HG03354 (cell line): ENCODE results near the gene MS4A15.
"Not testable (repeated sequence)": the region's sequence is repeated elsewhere in the genome, so short reads cannot be mapped to it uniquely, and the experiment has no call there.

Source experiments
- ATAC-seq: cut with Tn5 transposase; IDR thresholded peaks from one replicate; pipeline ENCODE4 v1.9.1; 2021; ENCODE audit warnings: mild to moderate bottlenecking; ENCODE audit not compliant: unreplicated experiment, poor library complexity, severe bottlenecking

The MS4A15 gene

GRCh38 chr11:60795291-60795690, 38.6 kb downstream of the MS4A15 start:
- no peak for ATAC-seq

- no peak for ATAC-seq
Observed at GRCh38 chr11:60797846-60798630, 41.4 kb downstream of the MS4A15 start.

DNA sequence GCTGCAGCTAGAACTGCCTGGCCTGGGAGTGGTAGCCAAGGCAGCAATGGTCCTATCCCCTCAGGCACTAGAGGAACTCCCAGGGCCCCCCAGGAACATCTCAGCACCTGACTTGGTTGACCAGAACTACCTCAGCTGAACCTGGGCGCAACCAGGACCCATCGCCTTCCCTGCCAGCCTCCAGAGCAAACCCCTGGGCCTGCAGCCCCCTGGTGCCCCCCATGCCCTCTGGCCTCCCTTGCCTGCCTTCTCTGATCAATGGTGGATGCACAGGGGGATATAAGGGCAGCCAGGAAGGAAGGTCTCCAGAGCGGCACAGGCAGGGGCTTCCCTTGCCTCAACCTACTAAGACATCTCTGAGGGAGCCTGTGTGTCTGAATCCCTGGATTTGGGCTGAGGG, 42.0 kb downstream of the MS4A15 start:
- no peak for ATAC-seq

GRCh38 chr11:60801194-60801593, 44.5 kb downstream of the MS4A15 start:
- no peak for ATAC-seq

DNA sequence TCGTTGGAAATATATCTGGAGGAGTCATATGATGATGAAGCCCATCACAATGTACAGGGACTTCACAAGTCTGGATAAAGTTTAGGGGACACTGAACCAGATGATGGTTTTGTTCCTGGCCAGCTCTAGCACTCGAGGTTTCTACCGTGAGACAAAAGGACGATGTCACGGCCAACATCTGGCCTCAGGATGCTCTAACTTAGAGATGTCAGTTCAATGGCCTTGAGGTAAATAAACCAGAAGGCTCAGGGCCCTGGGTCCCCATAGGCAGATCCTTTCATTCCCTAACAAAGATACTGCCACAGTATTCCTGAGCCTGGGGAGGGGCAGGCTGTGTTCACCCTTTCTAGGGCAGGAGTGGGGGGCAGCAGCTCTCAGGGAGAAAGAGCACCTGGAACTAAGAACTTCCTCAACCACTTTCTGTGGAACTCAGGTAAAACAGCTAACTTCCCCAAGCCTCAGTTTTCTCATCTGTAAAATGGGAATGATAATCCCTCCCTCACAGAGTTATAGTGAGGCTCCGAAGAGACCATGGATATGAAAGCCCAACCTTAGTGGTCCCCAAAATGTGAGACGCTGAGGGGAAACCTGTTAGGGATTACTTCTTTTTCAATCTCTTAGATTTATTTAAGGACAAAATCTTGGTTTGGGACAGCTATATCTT, 46.7 kb downstream of the MS4A15 start:
- ATAC-seq = no peak

GRCh38 chr11:60809249-60809648, 52.6 kb downstream of the MS4A15 start:
- ATAC-seq = no peak

DNA sequence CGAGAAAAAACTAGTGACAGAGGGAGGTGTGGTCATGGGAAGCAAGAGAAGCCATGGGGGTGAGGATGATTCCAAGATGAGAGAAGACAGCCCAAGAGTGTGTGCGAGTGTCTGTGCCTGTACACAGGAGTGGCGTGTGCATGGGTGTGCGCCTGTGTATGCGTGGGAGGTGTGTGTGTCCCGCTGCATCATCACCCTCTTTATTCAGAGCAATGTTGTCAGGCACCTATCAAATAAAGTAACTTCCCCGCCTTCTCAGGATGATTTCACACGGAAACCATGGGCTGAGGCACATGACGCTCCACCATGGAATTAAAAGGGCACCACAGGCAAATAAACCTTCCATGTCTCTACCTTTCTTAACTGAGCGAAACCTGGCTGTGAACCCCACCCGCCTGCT, 53.0 kb downstream of the MS4A15 start:
- ATAC-seq = no peak

DNA sequence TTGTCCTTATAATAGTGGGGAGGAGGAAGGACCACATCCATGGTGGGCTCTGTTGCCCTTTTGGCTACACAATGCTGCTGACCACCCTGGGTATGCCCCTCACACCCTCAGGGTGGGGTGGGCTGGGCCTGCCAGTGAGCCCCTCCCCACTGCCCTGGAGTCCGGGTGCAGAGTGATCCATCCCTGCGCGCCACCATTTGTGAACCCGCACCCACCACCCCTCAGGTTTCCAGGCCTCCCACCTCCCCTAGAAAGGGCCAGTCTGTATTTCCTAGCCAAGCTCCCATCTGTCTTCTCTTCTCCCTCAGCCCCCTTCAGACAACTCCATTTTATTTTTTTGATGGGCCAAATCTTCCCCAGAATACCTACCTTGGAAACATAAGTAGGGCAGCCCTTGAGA, 53.5 kb downstream of the MS4A15 start:
- ATAC-seq = no peak

DNA sequence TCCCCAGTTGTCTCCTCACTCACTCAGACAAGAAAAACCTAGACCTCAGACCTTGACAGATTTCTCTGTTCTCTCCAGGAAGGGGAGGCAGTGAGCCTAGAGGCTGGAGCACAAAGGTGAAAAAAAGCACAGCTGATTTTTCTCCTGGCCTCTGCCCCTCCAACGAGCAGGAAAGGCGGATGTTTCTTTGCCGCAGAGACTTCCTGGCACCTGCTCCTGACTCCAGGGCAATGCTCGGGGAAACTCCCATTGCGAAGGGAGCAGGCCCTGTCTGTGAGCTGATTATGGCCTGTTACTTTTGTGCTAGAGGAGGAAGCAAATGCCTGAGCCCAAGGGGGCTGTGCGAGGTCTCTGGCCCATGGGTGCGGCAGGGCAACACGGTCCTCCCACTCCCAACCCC, 53.9 kb downstream of the MS4A15 start:
- no peak for ATAC-seq

GRCh38 chr11:60813324-60813723, 56.7 kb downstream of the MS4A15 start:
- ATAC-seq = no peak

DNA sequence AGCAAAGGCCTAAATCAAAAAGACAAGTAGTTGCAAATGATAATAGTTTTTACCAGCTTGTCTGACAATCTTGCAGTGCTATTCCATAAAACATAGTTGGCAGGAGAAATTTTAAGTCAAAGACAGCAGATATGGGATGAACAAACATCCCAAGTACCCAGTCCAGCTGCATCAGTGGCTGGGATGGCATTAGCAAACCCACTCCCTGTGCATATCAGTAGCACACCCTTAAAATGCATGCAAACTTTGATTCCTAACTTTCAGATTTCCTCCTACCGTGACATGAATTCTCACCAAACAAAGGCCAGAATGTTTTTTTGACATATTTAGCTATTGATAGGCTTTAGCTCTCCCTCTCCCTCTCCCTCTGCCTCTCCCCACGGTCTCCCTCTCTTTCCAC, 57.4 kb downstream of the MS4A15 start:
- ATAC-seq = no peak

GRCh38 chr11:60816590-60817157, 60.0 kb downstream of the MS4A15 start:
- ATAC-seq = no peak

DNA sequence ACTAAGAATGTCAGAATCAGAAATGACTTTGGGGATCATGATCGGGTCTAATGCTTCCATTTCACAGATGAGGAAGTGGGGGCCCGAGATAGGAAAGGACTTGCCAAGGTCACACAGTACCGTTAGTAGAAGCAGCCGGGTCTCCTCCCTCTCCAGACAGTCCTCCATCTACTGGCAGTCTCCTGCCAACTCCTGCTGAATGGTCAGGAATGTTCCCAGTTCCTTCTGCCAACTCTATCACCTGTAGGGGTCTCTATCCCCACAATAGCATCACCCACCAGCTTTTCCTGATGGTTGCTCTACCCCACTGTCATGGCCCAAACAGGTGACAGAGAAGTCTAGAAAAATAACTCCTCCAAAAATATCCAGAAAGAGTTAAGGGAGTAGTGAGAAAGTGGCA, 61.4 kb downstream of the MS4A15 start:
- ATAC-seq = no peak

- ATAC-seq = no peak
Observed at GRCh38 chr11:60821827-60822599, 65.3 kb downstream of the MS4A15 start.

- ATAC-seq = not testable (repeated sequence)
Observed at GRCh38 chr11:60823745-60824306, 67.2 kb downstream of the MS4A15 start.

- ATAC-seq = no peak
Observed at GRCh38 chr11:60825118-60825517, 68.5 kb downstream of the MS4A15 start.

DNA sequence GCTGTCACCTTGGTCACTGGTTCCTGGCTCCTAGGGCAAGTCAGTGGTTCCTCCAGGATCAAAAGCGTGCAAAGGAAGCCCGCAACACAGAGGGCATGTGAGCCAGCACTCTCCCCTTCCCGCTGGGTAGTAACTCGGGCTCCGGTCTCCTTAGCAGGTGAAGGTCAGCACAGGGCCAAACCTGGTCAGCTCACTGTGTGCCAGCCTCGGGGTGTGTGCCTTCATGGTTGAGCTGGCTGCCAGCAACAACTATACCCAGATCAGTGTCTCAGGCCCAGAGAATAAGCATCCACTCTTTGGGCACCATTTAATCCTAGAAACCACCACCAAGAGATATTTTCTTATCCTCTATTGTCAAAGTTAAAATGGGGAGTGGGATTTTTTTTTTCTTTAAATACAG, 69.1 kb downstream of the MS4A15 start:
- no peak for ATAC-seq
